H1 (cell line): ENCODE results near the gene ACBD6. TPM values are rescaled to one million over a fixed set of nuclear protein-coding genes. Genes with fewer than 3 reads are reported as not detected.
"Not testable (repeated sequence)": the region's sequence is repeated elsewhere in the genome, so short reads cannot be mapped to it uniquely, and the experiment has no call there.

Source experiments
- CTCF ChIA-PET: fragments of 300-600 bp; sonication (Branson Sonifier 250); formaldehyde crosslinking; loops from one replicate; lab custom pipeline; 2021; ENCODE audit not compliant: partially characterized antibody; lab: Charles Lee
- POLR2A ChIA-PET: fragments of 300-600 bp; sonication (Branson Sonifier 250); formaldehyde crosslinking; loops from one replicate; lab custom pipeline; 2021; ENCODE audit warnings: inconsistent platforms; ENCODE audit not compliant: partially characterized antibody; lab: Charles Lee
- DNase-seq, 2 experiments: peaks; one replicate each; pipeline versions ENCODE4 v3.0.0 to v3.0.0-alpha.2; 2010 to 2022; ENCODE audit warnings: low spot score in 2 of 2, low read depth in 1 of 2, mixed read lengths in 1 of 2
- FAIRE-seq: peaks from 2 replicates; lab custom pipeline; 2011; peaks lifted over from hg19 to GRCh38; lab: Jason Lieb, UNC
- H2AFZ ChIP-seq: 2 replicates; pipeline ENCODE4 v1.8.1; 2012; ENCODE audit warnings: low read length, inconsistent platforms
- H2AK5ac ChIP-seq: 2 replicates; pipeline ENCODE4 v1.6.1; 2013; ENCODE audit warnings: low read depth, low read length
- H2BK120ac ChIP-seq: replicated peaks from 2 replicates; pipeline ENCODE3; 2013; ENCODE audit warnings: low read depth, low read length, inconsistent platforms
- H2BK12ac ChIP-seq: 2 replicates; pipeline ENCODE4 v1.6.1; 2013; ENCODE audit warnings: low read depth, low read length
- H2BK15ac ChIP-seq: 2 replicates; pipeline ENCODE4 v1.6.1; 2013; ENCODE audit warnings: low read length
- H2BK20ac ChIP-seq: 2 replicates; pipeline ENCODE4 v1.6.1; 2013; ENCODE audit warnings: low read length
- H2BK5ac ChIP-seq: 2 replicates; pipeline ENCODE4 v1.6.1; 2013; ENCODE audit warnings: low read depth, low read length
- H3K14ac ChIP-seq: 2 replicates; pipeline ENCODE4 v1.6.1; 2013; ENCODE audit warnings: inconsistent platforms; ENCODE audit not compliant: insufficient read length
- H3K18ac ChIP-seq: 2 replicates; pipeline ENCODE4 v1.6.1; 2013; ENCODE audit warnings: low read length; ENCODE audit errors: extremely low read depth
- H3K23ac ChIP-seq: 2 replicates; pipeline ENCODE4 v1.6.1; 2013; ENCODE audit warnings: inconsistent platforms; ENCODE audit not compliant: insufficient read length
- H3K23me2 ChIP-seq: 2 replicates; pipeline ENCODE4 v1.6.1; 2013; ENCODE audit warnings: low read depth, low read length
- H3K27ac ChIP-seq: 2 replicates; pipeline ENCODE4 v1.6.1; 2011; ENCODE audit warnings: low read depth, low read length, inconsistent platforms
- H3K27me3 ChIP-seq, 4 experiments: replicated peaks in 1 of 4; 1 replicate in 1 of 4; 2 replicates in 3 of 4; pipeline versions ENCODE4 v1.6.1 to v1.8.1; 2011 to 2013; ENCODE audit warnings: low read length in 3 of 4, mild to moderate bottlenecking in 3 of 4, inconsistent platforms in 2 of 4, mixed read lengths in 2 of 4, moderate library complexity in 1 of 4; ENCODE audit not compliant: control insufficient read depth in 3 of 4, insufficient read depth in 3 of 4; ENCODE audit errors: extremely low read depth in 1 of 4
- H3K36me3 ChIP-seq, 4 experiments: 2 replicates each; pipeline versions ENCODE4 v1.6.1 to v1.8.1; 2011 to 2013; ENCODE audit warnings: mild to moderate bottlenecking in 4 of 4, low read length in 3 of 4, moderate library complexity in 2 of 4, control low read depth in 1 of 4, inconsistent platforms in 1 of 4; ENCODE audit not compliant: insufficient read depth in 4 of 4, control insufficient read depth in 2 of 4
- H3K4ac ChIP-seq: replicated peaks from 2 replicates; pipeline ENCODE3; 2013; ENCODE audit warnings: low read length, low read depth, mixed read lengths, inconsistent platforms; ENCODE audit not compliant: insufficient read length
- H3K4me1 ChIP-seq, 4 experiments: replicated peaks in 1 of 4; 1 replicate in 1 of 4; 2 replicates in 3 of 4; pipeline versions ENCODE4 v1.6.1 to v1.8.1; 2011 to 2013; ENCODE audit warnings: low read length in 3 of 4, inconsistent platforms in 2 of 4, mixed read lengths in 1 of 4; ENCODE audit not compliant: insufficient read depth in 4 of 4, control insufficient read depth in 3 of 4
- H3K4me2 ChIP-seq, 2 experiments: 2 replicates each; pipeline versions ENCODE4 v1.6.1 to v1.8.1; 2011 to 2013; ENCODE audit warnings: low read depth in 2 of 2, low read length in 2 of 2, control low read depth in 1 of 2, inconsistent platforms in 1 of 2, mild to moderate bottlenecking in 1 of 2; ENCODE audit not compliant: insufficient read depth in 1 of 2
- H3K4me3 ChIP-seq, 4 experiments: fragments of 200-600, 300-600 bp in 1 of 4; sonication (generic), shearing (Covaris generic), sonication (Bioruptor Twin) in 1 of 4; 2 replicates each; pipeline versions ENCODE4 v1.5.1 to v1.8.1; 2011 to 2016; ENCODE audit warnings: low read length in 4 of 4, low read depth in 3 of 4, control low read depth in 2 of 4, inconsistent platforms in 2 of 4, mild to moderate bottlenecking in 2 of 4, mixed read lengths in 1 of 4, moderate library complexity in 1 of 4; ENCODE audit not compliant: insufficient read depth in 2 of 4; ENCODE audit errors: extremely low read depth in 1 of 4
- H3K56ac ChIP-seq: replicated peaks from 2 replicates; pipeline ENCODE3; 2013; ENCODE audit warnings: low read depth, mild to moderate bottlenecking, mixed read lengths, low read length, inconsistent platforms; ENCODE audit not compliant: insufficient read length
- H3K79me1 ChIP-seq: 2 replicates; pipeline ENCODE4 v1.6.1; 2013; ENCODE audit warnings: low read depth, low read length, control low read depth
- H3K79me2 ChIP-seq, 2 experiments: 2 replicates each; pipeline versions ENCODE4 v1.6.1 to v1.8.1; 2012 to 2013; ENCODE audit warnings: low read length in 2 of 2, mild to moderate bottlenecking in 2 of 2, inconsistent platforms in 1 of 2; ENCODE audit not compliant: insufficient read depth in 2 of 2, control insufficient read depth in 1 of 2
- H3K9ac ChIP-seq, 4 experiments: replicated peaks in 1 of 4; 1 replicate in 1 of 4; 2 replicates in 3 of 4; pipeline versions ENCODE4 v1.6.1 to v1.8.1; 2011 to 2013; ENCODE audit warnings: low read depth in 3 of 4, low read length in 3 of 4, control low read depth in 2 of 4, mild to moderate bottlenecking in 2 of 4, moderate library complexity in 2 of 4, inconsistent platforms in 1 of 4; ENCODE audit errors: extremely low read depth in 1 of 4
- H3K9me3 ChIP-seq, 2 experiments: 2 replicates each; pipeline versions ENCODE4 v1.6.1 to v1.8.1; 2012 to 2013; ENCODE audit warnings: mild to moderate bottlenecking in 2 of 2, moderate library complexity in 2 of 2, control low read depth in 1 of 2, inconsistent platforms in 1 of 2, low read depth in 1 of 2, low read length in 1 of 2, mixed read lengths in 1 of 2; ENCODE audit not compliant: insufficient read depth in 2 of 2
- H4K20me1 ChIP-seq, 2 experiments: replicated peaks in 1 of 2; 2 replicates each; pipeline versions ENCODE3 to v1.8.1; 2011 to 2013; ENCODE audit warnings: inconsistent platforms in 2 of 2, low read length in 2 of 2, mild to moderate bottlenecking in 1 of 2; ENCODE audit not compliant: insufficient read depth in 2 of 2, control insufficient read depth in 1 of 2
- H4K5ac ChIP-seq: 2 replicates; pipeline ENCODE4 v1.6.1; 2013; ENCODE audit warnings: low read length, low read depth, mixed read lengths, inconsistent platforms; ENCODE audit not compliant: insufficient read length
- H4K8ac ChIP-seq: 2 replicates; pipeline ENCODE4 v1.8.0; 2013; ENCODE audit warnings: mild to moderate bottlenecking, moderate library complexity, low read length, inconsistent platforms; ENCODE audit not compliant: insufficient read depth; ENCODE audit errors: extremely low read depth
- H4K91ac ChIP-seq: replicated peaks from 2 replicates; pipeline ENCODE3; 2013; ENCODE audit warnings: low read length, mixed read lengths, inconsistent platforms; ENCODE audit not compliant: insufficient read length
- RBBP5 ChIP-seq: IDR thresholded peaks from 2 replicates; pipeline ENCODE4 v1.7.1; 2012; ENCODE audit warnings: low read depth, mild to moderate bottlenecking, inconsistent platforms, low read length, moderate library complexity, borderline replicate concordance
- WGBS, 2 experiments: shearing (Covaris generic) in 1 of 2; methylation state at CpG; one replicate each; pipeline versions ENCODE4 v1.1.6 to v1.1.7; 2013 to 2015; ENCODE audit warnings: low lambda C conversion rate in 2 of 2, mixed read lengths in 2 of 2, inconsistent platforms in 1 of 2, low coverage in 1 of 2, missing lambda C conversion rate in 1 of 2; ENCODE audit not compliant: insufficient replicate concordance in 2 of 2, insufficient coverage in 1 of 2, insufficient read length in 1 of 2; ENCODE audit errors: extremely low coverage in 1 of 2, missing lambda C conversion rate in 1 of 2; 5-methylcytosine and 5-hydroxymethylcytosine counted together
- polyA plus RNA-seq, 7 experiments: library from polyadenylated mRNA; depleted of rRNA in 3 of 7; stranded (reverse) in 5 of 7; unstranded in 2 of 7; fragments of >200 nt in 5 of 7; fragments of 200-250 nt in 2 of 7; gene quantifications; 1 replicate in 5 of 7; 2 replicates in 1 of 7; 4 replicates in 1 of 7; pipeline versions ENCODE4 v1.2.1 to v1.2.3, GENCODE V29; 2011 to 2013; ENCODE audit warnings: missing spikeins in 2 of 7, mixed read lengths in 2 of 7
- total RNA-seq: library from RNA; stranded (reverse); fragmentation: NEBNext Ultra II Directional; extraction: Animal tissue kit (Norgen Biotek cat#: 25700); gene quantifications from 2 replicates; pipeline ENCODE4 v1.2.1, GENCODE V29; 2021

Gene ACBD6
- total and polyA plus RNA-seq, 2 of the 8 experiments (the other 6 are each of a cell fraction or from before 2014, with no cell fraction given) = 52.0 to 67.7 TPM

DNA sequence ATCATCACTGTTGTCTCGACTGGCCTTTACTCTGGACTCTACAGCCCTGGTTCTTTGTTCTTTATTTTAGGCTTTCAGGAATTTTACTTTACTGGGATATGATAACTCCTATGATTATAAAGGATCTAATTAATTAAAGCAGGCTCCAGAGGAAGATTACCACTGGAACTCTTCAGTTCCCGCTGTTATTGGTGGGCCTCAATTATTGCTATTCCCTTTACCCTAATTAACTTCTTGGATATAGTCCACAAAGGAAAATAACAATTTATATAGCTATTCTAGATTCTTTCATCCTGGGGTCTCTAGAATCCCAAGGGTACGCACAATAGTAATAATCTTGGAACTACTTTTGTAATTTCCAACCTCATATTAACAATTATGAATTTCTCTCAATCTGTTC, 47.9 kb upstream of the ACBD6 start (continued):
- no peak for TF ChIP-seq RBBP5
- TF ChIP-seq, all 59 proteins: peak for 0

DNA sequence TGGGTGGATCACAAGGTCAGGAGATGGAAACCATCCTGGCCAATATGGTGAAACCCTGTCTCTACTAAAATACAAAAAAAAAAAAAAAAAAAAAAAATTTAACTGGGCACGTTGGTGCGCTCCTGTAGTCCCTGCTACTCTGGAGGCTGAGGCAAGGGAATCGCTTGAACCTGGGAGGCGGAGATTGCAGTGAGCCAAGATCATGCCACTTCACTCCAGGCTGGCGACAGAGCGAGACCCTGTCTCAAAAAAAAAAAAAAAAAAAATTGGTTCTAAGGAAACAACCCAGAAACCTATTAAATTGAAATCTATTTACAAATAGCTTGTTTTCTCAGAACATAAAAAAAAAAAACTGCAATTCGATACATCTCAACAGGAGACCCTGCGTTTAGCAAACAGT, 47.4 kb upstream of the ACBD6 start:
- H3K4me3 ChIP-seq, H3K9me3 ChIP-seq, H3K18ac ChIP-seq, H2AFZ ChIP-seq, H2BK5ac ChIP-seq, H2AK5ac ChIP-seq, H4K5ac ChIP-seq, H3K14ac ChIP-seq, H3K27me3 ChIP-seq, H3K4me1 ChIP-seq, H3K9ac ChIP-seq, H3K23ac ChIP-seq, H2BK12ac ChIP-seq, H3K4me2 ChIP-seq, H3K79me1 ChIP-seq, H2BK15ac ChIP-seq, DNase-seq, H3K23me2 ChIP-seq, H3K79me2 ChIP-seq, FAIRE-seq, H4K91ac ChIP-seq, H4K20me1 ChIP-seq, H3K36me3 ChIP-seq, H2BK120ac ChIP-seq, H2BK20ac ChIP-seq, H4K8ac ChIP-seq, H3K4ac ChIP-seq, H3K27ac ChIP-seq, H3K56ac ChIP-seq: not testable (repeated sequence)
- ChIA-PET CTCF (interaction anchor here (0.6 to 3.0 kb wide), 5 partner anchors 10 to 332 kb away, joined by 3 to 10 read pairs (median 3); no protein-coding TSS in a partner anchor), POLR2A (interaction anchor here (0.7 kb wide), 1 partner anchor 295 kb away, joined by 3 read pairs; no protein-coding TSS in a partner anchor)
- 91% methylated on average over 8 of the region's 8 CpGs; no CpG with 5 or more reads in 1 of the 2 experiments for WGBS, 2 experiments
